Caco-2 (cell line): ENCODE results near the gene CERS6. TPM values are rescaled to one million over a fixed set of nuclear protein-coding genes. Genes with fewer than 3 reads are reported as not detected.

ENCODE experiments used
- BruUV-seq: library from RNA; stranded (reverse); fragments of 400-500 nt; replicated peaks from 2 replicates; lab custom pipeline; 2021; lab: Mats Ljungman, UMichigan
- CTCF ChIA-PET: fragments of 300-600 bp; sonication (Branson Sonifier 250); formaldehyde crosslinking; loops from one replicate; lab custom pipeline; 2022; ENCODE audit warnings: antibody characterized with exemption; lab: Charles Lee
- POLR2A ChIA-PET: fragments of 300-600 bp; sonication (Branson Sonifier 250); formaldehyde crosslinking; loops from one replicate; lab custom pipeline; 2022; ENCODE audit warnings: antibody characterized with exemption; lab: Charles Lee
- DNase-seq, 2 experiments: peaks; one replicate each; pipeline versions ENCODE4 v3.0.0 to v3.0.0-alpha.2; 2020 to 2022
- H3K27me3 ChIP-seq: replicated peaks from 2 replicates; pipeline ENCODE4 v1.6.0; 2011; ENCODE audit warnings: low read length; ENCODE audit not compliant: control insufficient read depth, insufficient read depth
- H3K36me3 ChIP-seq: 2 replicates; pipeline ENCODE4 v1.5.1; 2011; ENCODE audit warnings: low read length; ENCODE audit not compliant: control insufficient read depth, insufficient read depth
- H3K4me1 ChIP-seq: fragments of 250-450 bp; sonication (Bioruptor Pico); 2 replicates; pipeline ENCODE4 v1.5.1; 2020; ENCODE audit warnings: mild to moderate bottlenecking
- H3K4me3 ChIP-seq: 2 replicates; pipeline ENCODE4 v1.5.1; 2011; ENCODE audit warnings: low read depth, mild to moderate bottlenecking, control low read depth, low read length
- H3K9me3 ChIP-seq: fragments of 250-450 bp; sonication (Bioruptor Pico); 2 replicates; pipeline ENCODE4 v1.5.1; 2020; ENCODE audit warnings: mild to moderate bottlenecking, moderate library complexity
- H3K27ac Mint-ChIP-seq: one replicate; pipeline ENCODE4 v1.8.0; 2022; ENCODE audit warnings: mixed read lengths; ENCODE audit not compliant: unreplicated experiment
- H3K27me3 Mint-ChIP-seq: one replicate; pipeline ENCODE4 v1.8.0; 2022; ENCODE audit warnings: mixed read lengths; ENCODE audit not compliant: insufficient read depth, unreplicated experiment
- H3K36me3 Mint-ChIP-seq: one replicate; pipeline ENCODE4 v1.8.0; 2022; ENCODE audit warnings: mild to moderate bottlenecking, mixed read lengths; ENCODE audit not compliant: insufficient read depth, unreplicated experiment
- H3K4me1 Mint-ChIP-seq: one replicate; pipeline ENCODE4 v1.8.0; 2022; ENCODE audit warnings: low read depth, mixed read lengths; ENCODE audit not compliant: unreplicated experiment
- H3K4me3 Mint-ChIP-seq: one replicate; pipeline ENCODE4 v1.8.0; 2022; ENCODE audit warnings: mild to moderate bottlenecking, moderate library complexity, mixed read lengths; ENCODE audit not compliant: unreplicated experiment
- H3K9me3 Mint-ChIP-seq: one replicate; pipeline ENCODE4 v1.8.0; 2022; ENCODE audit warnings: mixed read lengths; ENCODE audit not compliant: unreplicated experiment
- CTCF ChIP-seq, 2 experiments: fragments of 200-600 bp in 1 of 2; IDR thresholded peaks; 1 replicate in 1 of 2; 2 replicates in 1 of 2; pipeline versions ENCODE4 v1.5.1 to v1.8.0; 2011 to 2022; ENCODE audit warnings: antibody characterized with exemption in 1 of 2, control low read depth in 1 of 2, inconsistent platforms in 1 of 2, low read depth in 1 of 2, low read length in 1 of 2, mild to moderate bottlenecking in 1 of 2, moderate library complexity in 1 of 2; ENCODE audit not compliant: insufficient read depth in 1 of 2, severe bottlenecking in 1 of 2, unreplicated experiment in 1 of 2
- intact Hi-C: fragments of 100-400 bp; cut with micrococcal nuclease; formaldehyde crosslinking; loops from one replicate; pipeline ENCODE4 v1.10.0; 2022; ENCODE audit not compliant: unreplicated experiment
- total RNA-seq: library from RNA; stranded (reverse); gene quantifications from 2 replicates; pipeline ENCODE4 v1.2.3, GENCODE V29; 2022

The CERS6 gene
- total RNA-seq, 1 experiment from 2014 or later = 32.7 TPM

GRCh38 chr2:168645696-168646338, 189.7 kb downstream of the CERS6 start:
- no peaks in the 10 kb centered on the region for H3K27me3 ChIP-seq
- ChIA-PET CTCF (no interaction called here), POLR2A (no interaction called here)
- no peaks in the 10 kb centered on the region; the same call in 1 of the 2 replicates for H3K36me3 ChIP-seq
- no peak overlapping the region for H3K4me3 Mint-ChIP-seq
- intact Hi-C loops = no loop called here
- H3K4me1 ChIP-seq = no peaks in the 10 kb centered on the region
- DNase-seq = no peak
- no peak overlapping the region for H3K4me3 ChIP-seq
- peaks cover 10% of the 10 kb centered on the region for H3K9me3 Mint-ChIP-seq
- no peak for TF ChIP-seq CTCF (IDR thresholded peaks at IDR 0.05; ENCODE audit: insufficient read depth in 1 of 2, low read depth in 1 of 2, low read length in 1 of 2, severe bottlenecking in 1 of 2, unreplicated experiment in 1 of 2)
- no TSS peak for BruUV-seq
- no peak overlapping the region for H3K27ac Mint-ChIP-seq
- no peaks in the 10 kb centered on the region for H3K9me3 ChIP-seq
- H3K36me3 Mint-ChIP-seq = no peaks in the 10 kb centered on the region
- H3K27me3 Mint-ChIP-seq = no peaks in the 10 kb centered on the region
- H3K4me1 Mint-ChIP-seq = peaks cover 15% of the 10 kb centered on the region

- no peaks in the 10 kb centered on the region for H3K27me3 ChIP-seq
- Mint-ChIP-seq H3K27me3 (no peaks in the 10 kb centered on the region), H3K4me1 (peaks cover 11% of the 10 kb centered on the region), H3K36me3 (no peaks in the 10 kb centered on the region), H3K4me3 (no peak overlapping the region), H3K27ac (no peak overlapping the region), H3K9me3 (peaks cover 5% of the 10 kb centered on the region)
- no TSS peak for BruUV-seq
- TF ChIP-seq CTCF (IDR thresholded peaks at IDR 0.05; ENCODE audit: insufficient read depth in 1 of 2, low read depth in 1 of 2, low read length in 1 of 2, severe bottlenecking in 1 of 2, unreplicated experiment in 1 of 2) = no peak
- intact Hi-C loops = no loop called here
- ChIA-PET POLR2A (no interaction called here), CTCF (interaction anchor here (0.7 kb wide), 1 partner anchor 11 kb away, joined by 3 read pairs; no protein-coding TSS in a partner anchor)
- H3K9me3 ChIP-seq = no peaks in the 10 kb centered on the region
- H3K4me1 ChIP-seq = no peaks in the 10 kb centered on the region
- H3K36me3 ChIP-seq = no peaks in the 10 kb centered on the region
- no peak for DNase-seq
- H3K4me3 ChIP-seq = no peak overlapping the region
Observed at GRCh38 chr2:168649105-168649504, 193.0 kb downstream of the CERS6 start.

GRCh38 chr2:168649562-168649961, 193.5 kb downstream of the CERS6 start:
- no peak overlapping the region for H3K4me3 ChIP-seq
- no peak for DNase-seq
- CTCF ChIA-PET = interaction anchor here (0.7 kb wide), 1 partner anchor 11 kb away, joined by 3 read pairs; no protein-coding TSS in a partner anchor
- no peaks in the 10 kb centered on the region for H3K36me3 ChIP-seq
- no peak for TF ChIP-seq CTCF (IDR thresholded peaks at IDR 0.05; ENCODE audit: insufficient read depth in 1 of 2, low read depth in 1 of 2, low read length in 1 of 2, severe bottlenecking in 1 of 2, unreplicated experiment in 1 of 2)
- no peaks in the 10 kb centered on the region for H3K4me1 ChIP-seq
- H3K27me3 ChIP-seq = no peaks in the 10 kb centered on the region
- H3K9me3 ChIP-seq = no peaks in the 10 kb centered on the region
- intact Hi-C loops = no loop called here
- no TSS peak for BruUV-seq
- Mint-ChIP-seq H3K4me1 (peaks cover 8% of the 10 kb centered on the region), H3K27ac (no peak overlapping the region), H3K4me3 (no peak overlapping the region), H3K9me3 (peaks cover under 1% of the 10 kb centered on the region), H3K36me3 (no peaks in the 10 kb centered on the region), H3K27me3 (no peaks in the 10 kb centered on the region)
- POLR2A ChIA-PET = no interaction called here
